ENCODE measurements around the gene TRAPPC4. TPM values are rescaled to one million over a fixed set of nuclear protein-coding genes. Genes with fewer than 3 reads are reported as not detected.

The TRAPPC4 gene
- total RNA-seq, 1 donor from 2014 or later: 60.4 TPM

GRCh38 chr11:118996926-118997626 lies 21.5 kb upstream of the TRAPPC4 start:
- peak; percentile 28 for TF ChIP-seq CTCF (IDR thresholded peaks at IDR 0.05; ENCODE audit: unreplicated experiment)
- DNase-seq (ENCODE audit: low spot score): peak; percentile 17
- H3K9me3 Mint-ChIP-seq (ENCODE audit: unreplicated experiment): no peaks in the 10 kb centered on the region
- H3K27ac Mint-ChIP-seq (ENCODE audit: unreplicated experiment): peak overlapping the region; percentile 24
- peaks cover 7% of the 10 kb centered on the region for H3K27me3 Mint-ChIP-seq (ENCODE audit: unreplicated experiment)
- peaks cover 21% of the 10 kb centered on the region for H3K4me1 Mint-ChIP-seq (ENCODE audit: unreplicated experiment)
- peak overlapping the region; percentile 89 for H3K4me3 Mint-ChIP-seq (ENCODE audit: unreplicated experiment)
- no peaks in the 10 kb centered on the region for H3K36me3 Mint-ChIP-seq (ENCODE audit: low read depth, unreplicated experiment)

- Mint-ChIP-seq H3K27ac (ENCODE audit: unreplicated experiment) (peak within 1 kb of the TSS; percentile 24), H3K36me3 (ENCODE audit: low read depth, unreplicated experiment) (no peaks in the 10 kb centered on the region), H3K9me3 (ENCODE audit: unreplicated experiment) (no peaks in the 10 kb centered on the region), H3K27me3 (ENCODE audit: unreplicated experiment) (peaks cover 7% of the 10 kb centered on the region), H3K4me3 (ENCODE audit: unreplicated experiment) (peak within 1 kb of the TSS; percentile 98), H3K4me1 (ENCODE audit: unreplicated experiment) (peaks cover 21% of the 10 kb centered on the region)
- DNase-seq (ENCODE audit: low spot score): peak; percentile 91
- TF ChIP-seq CTCF (IDR thresholded peaks at IDR 0.05; ENCODE audit: unreplicated experiment): no peak
Measured at GRCh38 chr11:118997627-118998387, 20.8 kb upstream of the TRAPPC4 start, which contains the start of gene CENATAC. CENATAC (plus strand) TSS chr11:118998138; CDS start chr11:118998198, 60 bp downstream.

- Mint-ChIP-seq H3K9me3 (ENCODE audit: unreplicated experiment) (no peaks in the 10 kb centered on the region), H3K4me1 (ENCODE audit: unreplicated experiment) (peaks cover 21% of the 10 kb centered on the region), H3K36me3 (ENCODE audit: low read depth, unreplicated experiment) (no peaks in the 10 kb centered on the region), H3K4me3 (ENCODE audit: unreplicated experiment) (peak overlapping the region; percentile 98), H3K27me3 (ENCODE audit: unreplicated experiment) (peaks cover 7% of the 10 kb centered on the region), H3K27ac (ENCODE audit: unreplicated experiment) (no peak overlapping the region)
- DNase-seq (ENCODE audit: low spot score): no peak
- no peak for TF ChIP-seq CTCF (IDR thresholded peaks at IDR 0.05; ENCODE audit: unreplicated experiment)
Measured at GRCh38 chr11:118998388-118998717, 20.2 kb upstream of the TRAPPC4 start.

GRCh38 chr11:118998822-118999221 lies 19.7 kb upstream of the TRAPPC4 start:
- H3K4me3 Mint-ChIP-seq (ENCODE audit: unreplicated experiment): peak overlapping the region; percentile 98
- DNase-seq (ENCODE audit: low spot score): no peak
- no peaks in the 10 kb centered on the region for H3K9me3 Mint-ChIP-seq (ENCODE audit: unreplicated experiment)
- H3K4me1 Mint-ChIP-seq (ENCODE audit: unreplicated experiment): peaks cover 21% of the 10 kb centered on the region
- no peak overlapping the region for H3K27ac Mint-ChIP-seq (ENCODE audit: unreplicated experiment)
- TF ChIP-seq CTCF (IDR thresholded peaks at IDR 0.05; ENCODE audit: unreplicated experiment): no peak
- peaks cover 7% of the 10 kb centered on the region for H3K27me3 Mint-ChIP-seq (ENCODE audit: unreplicated experiment)
- no peaks in the 10 kb centered on the region for H3K36me3 Mint-ChIP-seq (ENCODE audit: low read depth, unreplicated experiment)

- TF ChIP-seq CTCF (IDR thresholded peaks at IDR 0.05; ENCODE audit: unreplicated experiment): no peak
- Mint-ChIP-seq H3K4me3 (ENCODE audit: unreplicated experiment) (no peak overlapping the region), H3K9me3 (ENCODE audit: unreplicated experiment) (no peaks in the 10 kb centered on the region), H3K4me1 (ENCODE audit: unreplicated experiment) (peaks cover 21% of the 10 kb centered on the region), H3K36me3 (ENCODE audit: low read depth, unreplicated experiment) (no peaks in the 10 kb centered on the region), H3K27me3 (ENCODE audit: unreplicated experiment) (peaks cover 5% of the 10 kb centered on the region), H3K27ac (ENCODE audit: unreplicated experiment) (no peak overlapping the region)
- no peak for DNase-seq (ENCODE audit: low spot score)
Measured at GRCh38 chr11:119000906-119001305, 17.7 kb upstream of the TRAPPC4 start.
